HepG2 (cell line): Measurements from ENCODE around the gene NFE2L2. TPM values are rescaled to one million over a fixed set of nuclear protein-coding genes. Genes with fewer than 3 reads are reported as not detected.

Source experiments
- ATAC-seq: fragments of 200-7000 bp; cut with Tn5 transposase; 3 replicates; pipeline ENCODE4 v1.9.1; 2020; ENCODE audit warnings: mild to moderate bottlenecking, moderate library complexity
- BruUV-seq: library from RNA; stranded (reverse); fragments of 400-500 nt; replicated peaks from 2 replicates; lab custom pipeline; 2021; lab: Mats Ljungman, UMichigan
- CTCF ChIA-PET: fragments of 300-600 bp; formaldehyde crosslinking; extraction: SDS; loops from one replicate; lab custom pipeline; 2021; ENCODE audit warnings: low total read pairs, inconsistent platforms, low intra/inter-chr PET ratio; lab: Yijun Ruan, JAX
- POLR2A ChIA-PET: fragments of 350-600 bp; sonication (Branson Sonifier 250); formaldehyde crosslinking; loops from one replicate; lab custom pipeline; 2020; ENCODE audit warnings: antibody characterized with exemption, inconsistent platforms; lab: Yijun Ruan, JAX
- DNase-seq: peaks from one replicate; pipeline ENCODE4 v3.0.0-alpha.2; 2015; ENCODE audit warnings: low spot score
- FAIRE-seq: peaks from 3 replicates; lab custom pipeline; 2011; peaks lifted over from hg19 to GRCh38; lab: Jason Lieb, UNC
- H2AFZ ChIP-seq: one replicate; pipeline ENCODE4 v1.6.1; 2011; ENCODE audit warnings: low read length, inconsistent platforms
- H3K27ac ChIP-seq: fragments of 300-600 bp; 3 replicates; pipeline ENCODE4 v1.8.0; 2011; ENCODE audit warnings: mixed run types, mild to moderate bottlenecking, mixed read lengths, low read length, inconsistent platforms; ENCODE audit not compliant: insufficient read depth; ENCODE audit errors: extremely low read length
- H3K27me3 ChIP-seq, 2 experiments: fragments of 200-600 bp in 1 of 2; 2 replicates in 1 of 2; 3 replicates in 1 of 2; pipeline versions ENCODE4 v1.6.0 to v1.8.0; 2011; ENCODE audit warnings: low read length in 2 of 2, mild to moderate bottlenecking in 2 of 2, moderate library complexity in 2 of 2, inconsistent platforms in 1 of 2; ENCODE audit not compliant: insufficient read depth in 2 of 2, control insufficient read depth in 1 of 2
- H3K36me3 ChIP-seq, 2 experiments: fragments of 200-600 bp in 1 of 2; replicated peaks in 1 of 2; 2 replicates in 1 of 2; 3 replicates in 1 of 2; pipeline versions ENCODE4 v1.5.1 to v1.8.0; 2011; ENCODE audit warnings: low read length in 2 of 2, inconsistent platforms in 1 of 2; ENCODE audit not compliant: insufficient read depth in 2 of 2, control insufficient read depth in 1 of 2
- H3K4me1 ChIP-seq: 2 replicates; pipeline ENCODE4 v1.5.1; 2012; ENCODE audit warnings: low read length, inconsistent platforms; ENCODE audit not compliant: insufficient read depth
- H3K4me2 ChIP-seq: 2 replicates; pipeline ENCODE4 v1.6.0; 2011; ENCODE audit warnings: low read depth, low read length, inconsistent platforms
- H3K4me3 ChIP-seq, 3 experiments: fragments of 200-600 bp in 1 of 3; sonication (generic), shearing (Covaris generic) in 1 of 3; replicated peaks in 1 of 3; 2 replicates each; pipeline ENCODE4 v1.5.1; 2011 to 2016; ENCODE audit warnings: low read length in 3 of 3, inconsistent platforms in 2 of 3, low read depth in 2 of 3, mild to moderate bottlenecking in 2 of 3, control low read depth in 1 of 3, mixed read lengths in 1 of 3; ENCODE audit not compliant: insufficient read depth in 1 of 3
- H3K79me2 ChIP-seq: one replicate; pipeline ENCODE4 v1.6.1; 2011; ENCODE audit warnings: low read length, inconsistent platforms; ENCODE audit not compliant: insufficient read depth
- H3K9ac ChIP-seq: 2 replicates; pipeline ENCODE4 v1.6.0; 2011; ENCODE audit warnings: mild to moderate bottlenecking, low read depth, low read length, inconsistent platforms; ENCODE audit not compliant: insufficient read depth
- H3K9me3 ChIP-seq: 2 replicates; pipeline ENCODE4 v1.5.1; 2012; ENCODE audit warnings: mild to moderate bottlenecking, low read length
- H4K20me1 ChIP-seq: 2 replicates; pipeline ENCODE4 v1.6.0; 2011; ENCODE audit warnings: inconsistent platforms, mild to moderate bottlenecking, low read length, moderate library complexity; ENCODE audit not compliant: insufficient read depth
- FOXM1 ChIP-seq: sonication (generic); formaldehyde crosslinking; IDR thresholded peaks from 2 replicates; pipeline ENCODE4 v1.5.0; 2020; ENCODE audit warnings: missing genetic modification reagents
- HMG20A ChIP-seq: IDR thresholded peaks from 2 replicates; pipeline ENCODE4 v1.6.1; 2016; ENCODE audit warnings: borderline replicate concordance
- NKX3-1 ChIP-seq: sonication (generic); formaldehyde crosslinking; IDR thresholded peaks from 2 replicates; pipeline ENCODE4 v1.5.0; 2020; ENCODE audit warnings: missing genetic modification reagents
- SPEN ChIP-seq: sonication (generic); formaldehyde crosslinking; IDR thresholded peaks from 2 replicates; pipeline ENCODE4 v1.5.1; 2020; ENCODE audit warnings: low read depth, mild to moderate bottlenecking, missing genetic modification reagents
- TAF15 ChIP-seq: fragments of 200-400 bp; formaldehyde crosslinking; IDR thresholded peaks from one replicate; pipeline ENCODE4 v1.6.1; 2018; ENCODE audit warnings: mild to moderate bottlenecking, low read depth, low read length; ENCODE audit not compliant: poor library complexity, severe bottlenecking
- ZNF264 ChIP-seq: sonication (generic); formaldehyde crosslinking; IDR thresholded peaks from 2 replicates; pipeline ENCODE4 v1.4.0; 2020; ENCODE audit warnings: missing genetic modification reagents
- ZNF777 ChIP-seq: sonication (generic); formaldehyde crosslinking; IDR thresholded peaks from 2 replicates; pipeline ENCODE4 v1.4.0; 2020; ENCODE audit warnings: missing genetic modification reagents
- WGBS: methylation state at CpG from one replicate; pipeline ENCODE4 v1.1.6; 2017; ENCODE audit warnings: low lambda C conversion rate; 5-methylcytosine and 5-hydroxymethylcytosine counted together
- in situ Hi-C: cut with HindIII; loops from 2 replicates; pipeline ENCODE4 v1.10.0; 2017; ENCODE audit warnings: low pct_unique_long_range_greater_than_20kb; ENCODE audit not compliant: extremely low pct_ligation_motif_present
- intact Hi-C: fragments of 100-400 bp; cut with micrococcal nuclease; formaldehyde crosslinking; loops from one replicate; pipeline ENCODE4 v1.10.0; 2022; ENCODE audit not compliant: unreplicated experiment
- polyA plus RNA-seq, 8 experiments: library from polyadenylated mRNA; depleted of rRNA in 3 of 8; stranded (reverse) in 7 of 8; unstranded in 1 of 8; fragments of >200 nt; fragmentation: Illumina TruSeq in 4 of 8; extraction: Trizol in 4 of 8; gene quantifications; 2 replicates each; pipeline versions ENCODE4 v1.2.1 to v1.2.3, GENCODE V29; 2011 to 2016; ENCODE audit warnings: low read depth in 4 of 8, missing spikeins in 1 of 8, mixed read lengths in 1 of 8; ENCODE audit not compliant: insufficient read depth in 1 of 8
- total RNA-seq, 5 experiments: library from RNA; depleted of rRNA; stranded (reverse); fragments of >200 nt; fragmentation: Illumina TruSeq; extraction: Trizol; gene quantifications; 2 replicates each; pipeline ENCODE4 v1.2.3, GENCODE V29; 2016; ENCODE audit warnings: low read depth in 1 of 5
- TF ChIP-seq, protein P1 (sequence below): sonication (generic); formaldehyde crosslinking; IDR thresholded peaks from 2 replicates; pipeline ENCODE4 v1.5.0; 2020; ENCODE audit warnings: mild to moderate bottlenecking, missing genetic modification reagents
- TF ChIP-seq, protein P2 (sequence below): conservative IDR thresholded peaks from 2 replicates; pipeline ENCODE4 v1.6.1; 2018; ENCODE audit warnings: missing genetic modification reagents
- TF ChIP-seq, protein P3 (sequence below): IDR thresholded peaks from 2 replicates; pipeline ENCODE4 v1.6.1; 2016; ENCODE audit warnings: low read depth, missing genetic modification reagents, missing compliant biosample characterization

The NFE2L2 gene
- total and polyA plus RNA-seq, 2 of the 13 experiments (the other 11 are each of a cell fraction or from before 2014, with no cell fraction given), result 84.6 to 215 TPM

- no TSS peak for BruUV-seq
- Histone ChIP-seq H2AFZ (no peak overlapping the region), H3K4me1 (peaks cover 29% of the 10 kb centered on the region), H3K4me2 (no peak overlapping the region), H3K9ac (no peak overlapping the region), H3K4me3 (no peak overlapping the region), H3K27me3 (no peaks in the 10 kb centered on the region), H4K20me1 (no peaks in the 10 kb centered on the region), H3K36me3 (no peaks in the 10 kb centered on the region), H3K27ac (no peak overlapping the region), H3K9me3 (no peaks in the 10 kb centered on the region), H3K79me2 (no peaks in the 10 kb centered on the region)
- DNase-seq (no peak), FAIRE-seq (no peak), ATAC-seq (no peak)
- WGBS, result 82% methylated on average over 9 of the region's 9 CpGs
- no peak for TF ChIP-seq ZNF264
- TF ChIP-seq NKX3-1, result no peak
- TF ChIP-seq, protein P1, sequence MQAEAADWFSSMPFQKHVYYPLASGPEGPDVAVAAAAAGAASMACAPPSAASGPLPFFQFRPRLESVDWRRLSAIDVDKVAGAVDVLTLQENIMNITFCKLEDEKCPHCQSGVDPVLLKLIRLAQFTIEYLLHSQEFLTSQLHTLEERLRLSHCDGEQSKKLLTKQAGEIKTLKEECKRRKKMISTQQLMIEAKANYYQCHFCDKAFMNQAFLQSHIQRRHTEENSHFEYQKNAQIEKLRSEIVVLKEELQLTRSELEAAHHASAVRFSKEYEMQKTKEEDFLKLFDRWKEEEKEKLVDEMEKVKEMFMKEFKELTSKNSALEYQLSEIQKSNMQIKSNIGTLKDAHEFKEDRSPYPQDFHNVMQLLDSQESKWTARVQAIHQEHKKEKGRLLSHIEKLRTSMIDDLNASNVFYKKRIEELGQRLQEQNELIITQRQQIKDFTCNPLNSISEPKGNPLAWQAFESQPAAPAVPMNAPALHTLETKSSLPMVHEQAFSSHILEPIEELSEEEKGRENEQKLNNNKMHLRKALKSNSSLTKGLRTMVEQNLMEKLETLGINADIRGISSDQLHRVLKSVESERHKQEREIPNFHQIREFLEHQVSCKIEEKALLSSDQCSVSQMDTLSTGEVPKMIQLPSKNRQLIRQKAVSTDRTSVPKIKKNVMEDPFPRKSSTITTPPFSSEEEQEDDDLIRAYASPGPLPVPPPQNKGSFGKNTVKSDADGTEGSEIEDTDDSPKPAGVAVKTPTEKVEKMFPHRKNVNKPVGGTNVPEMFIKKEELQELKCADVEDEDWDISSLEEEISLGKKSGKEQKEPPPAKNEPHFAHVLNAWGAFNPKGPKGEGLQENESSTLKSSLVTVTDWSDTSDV (CRISPR knock-in tag), result no peak
- no peak for TF ChIP-seq ZNF777
- TF ChIP-seq, protein P2, sequence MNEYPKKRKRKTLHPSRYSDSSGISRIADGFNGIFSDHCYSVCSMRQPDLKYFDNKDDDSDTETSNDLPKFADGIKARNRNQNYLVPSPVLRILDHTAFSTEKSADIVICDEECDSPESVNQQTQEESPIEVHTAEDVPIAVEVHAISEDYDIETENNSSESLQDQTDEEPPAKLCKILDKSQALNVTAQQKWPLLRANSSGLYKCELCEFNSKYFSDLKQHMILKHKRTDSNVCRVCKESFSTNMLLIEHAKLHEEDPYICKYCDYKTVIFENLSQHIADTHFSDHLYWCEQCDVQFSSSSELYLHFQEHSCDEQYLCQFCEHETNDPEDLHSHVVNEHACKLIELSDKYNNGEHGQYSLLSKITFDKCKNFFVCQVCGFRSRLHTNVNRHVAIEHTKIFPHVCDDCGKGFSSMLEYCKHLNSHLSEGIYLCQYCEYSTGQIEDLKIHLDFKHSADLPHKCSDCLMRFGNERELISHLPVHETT (CRISPR knock-in tag), result no peak
- TF ChIP-seq, protein P3, sequence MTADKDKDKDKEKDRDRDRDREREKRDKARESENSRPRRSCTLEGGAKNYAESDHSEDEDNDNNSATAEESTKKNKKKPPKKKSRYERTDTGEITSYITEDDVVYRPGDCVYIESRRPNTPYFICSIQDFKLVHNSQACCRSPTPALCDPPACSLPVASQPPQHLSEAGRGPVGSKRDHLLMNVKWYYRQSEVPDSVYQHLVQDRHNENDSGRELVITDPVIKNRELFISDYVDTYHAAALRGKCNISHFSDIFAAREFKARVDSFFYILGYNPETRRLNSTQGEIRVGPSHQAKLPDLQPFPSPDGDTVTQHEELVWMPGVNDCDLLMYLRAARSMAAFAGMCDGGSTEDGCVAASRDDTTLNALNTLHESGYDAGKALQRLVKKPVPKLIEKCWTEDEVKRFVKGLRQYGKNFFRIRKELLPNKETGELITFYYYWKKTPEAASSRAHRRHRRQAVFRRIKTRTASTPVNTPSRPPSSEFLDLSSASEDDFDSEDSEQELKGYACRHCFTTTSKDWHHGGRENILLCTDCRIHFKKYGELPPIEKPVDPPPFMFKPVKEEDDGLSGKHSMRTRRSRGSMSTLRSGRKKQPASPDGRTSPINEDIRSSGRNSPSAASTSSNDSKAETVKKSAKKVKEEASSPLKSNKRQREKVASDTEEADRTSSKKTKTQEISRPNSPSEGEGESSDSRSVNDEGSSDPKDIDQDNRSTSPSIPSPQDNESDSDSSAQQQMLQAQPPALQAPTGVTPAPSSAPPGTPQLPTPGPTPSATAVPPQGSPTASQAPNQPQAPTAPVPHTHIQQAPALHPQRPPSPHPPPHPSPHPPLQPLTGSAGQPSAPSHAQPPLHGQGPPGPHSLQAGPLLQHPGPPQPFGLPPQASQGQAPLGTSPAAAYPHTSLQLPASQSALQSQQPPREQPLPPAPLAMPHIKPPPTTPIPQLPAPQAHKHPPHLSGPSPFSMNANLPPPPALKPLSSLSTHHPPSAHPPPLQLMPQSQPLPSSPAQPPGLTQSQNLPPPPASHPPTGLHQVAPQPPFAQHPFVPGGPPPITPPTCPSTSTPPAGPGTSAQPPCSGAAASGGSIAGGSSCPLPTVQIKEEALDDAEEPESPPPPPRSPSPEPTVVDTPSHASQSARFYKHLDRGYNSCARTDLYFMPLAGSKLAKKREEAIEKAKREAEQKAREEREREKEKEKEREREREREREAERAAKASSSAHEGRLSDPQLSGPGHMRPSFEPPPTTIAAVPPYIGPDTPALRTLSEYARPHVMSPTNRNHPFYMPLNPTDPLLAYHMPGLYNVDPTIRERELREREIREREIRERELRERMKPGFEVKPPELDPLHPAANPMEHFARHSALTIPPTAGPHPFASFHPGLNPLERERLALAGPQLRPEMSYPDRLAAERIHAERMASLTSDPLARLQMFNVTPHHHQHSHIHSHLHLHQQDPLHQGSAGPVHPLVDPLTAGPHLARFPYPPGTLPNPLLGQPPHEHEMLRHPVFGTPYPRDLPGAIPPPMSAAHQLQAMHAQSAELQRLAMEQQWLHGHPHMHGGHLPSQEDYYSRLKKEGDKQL (CRISPR knock-in tag), result no peak
- no peak for TF ChIP-seq TAF15
- TF ChIP-seq HMG20A (CRISPR knock-in tag), result no peak
- TF ChIP-seq SPEN (CRISPR knock-in tag), result no peak
- TF ChIP-seq FOXM1 (CRISPR knock-in tag), result no peak
- CTCF ChIA-PET, result no interaction called here
- POLR2A ChIA-PET, result interaction anchor here (2.2 kb wide), 1 partner anchor 25 kb away, joined by 9 read pairs; the partner anchor contains the start of gene NFE2L2
- in situ Hi-C loops (no loop called here), intact Hi-C loops (no loop called here)
Observed at GRCh38 chr2:177289824-177290628, 25.5 kb upstream of the NFE2L2 start.
